ENCODE measurements around the gene FBXW9.
"Not testable (repeated sequence)": the region's sequence is repeated elsewhere in the genome, so short reads cannot be mapped to it uniquely, and the experiment has no call there.

FBXW9 gene

DNA sequence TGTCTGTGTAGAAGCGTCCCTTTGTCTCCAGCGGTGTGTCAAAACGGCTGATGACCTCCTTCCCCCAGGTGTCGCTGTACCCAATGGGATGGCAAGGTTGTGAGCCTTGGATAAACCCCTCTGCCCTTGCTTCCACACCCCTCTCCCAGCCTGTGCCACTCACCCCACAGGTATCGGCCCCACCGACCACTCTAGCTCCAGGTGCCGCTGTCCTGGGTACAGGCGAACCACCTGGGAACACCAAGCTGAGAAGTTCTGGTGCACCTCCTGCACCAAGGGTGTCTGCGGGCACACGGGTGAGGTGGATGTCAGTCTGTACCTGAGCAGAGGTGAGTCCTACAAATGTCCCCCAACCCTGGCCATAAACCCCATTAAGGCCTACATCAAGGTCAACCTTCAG is 46.5 kb downstream of the FBXW9 start:
- DNase-seq, result no peak

GRCh38 chr19:12648088-12648487 is 48.3 kb downstream of the FBXW9 start:
- DNase-seq, result no peak

DNA sequence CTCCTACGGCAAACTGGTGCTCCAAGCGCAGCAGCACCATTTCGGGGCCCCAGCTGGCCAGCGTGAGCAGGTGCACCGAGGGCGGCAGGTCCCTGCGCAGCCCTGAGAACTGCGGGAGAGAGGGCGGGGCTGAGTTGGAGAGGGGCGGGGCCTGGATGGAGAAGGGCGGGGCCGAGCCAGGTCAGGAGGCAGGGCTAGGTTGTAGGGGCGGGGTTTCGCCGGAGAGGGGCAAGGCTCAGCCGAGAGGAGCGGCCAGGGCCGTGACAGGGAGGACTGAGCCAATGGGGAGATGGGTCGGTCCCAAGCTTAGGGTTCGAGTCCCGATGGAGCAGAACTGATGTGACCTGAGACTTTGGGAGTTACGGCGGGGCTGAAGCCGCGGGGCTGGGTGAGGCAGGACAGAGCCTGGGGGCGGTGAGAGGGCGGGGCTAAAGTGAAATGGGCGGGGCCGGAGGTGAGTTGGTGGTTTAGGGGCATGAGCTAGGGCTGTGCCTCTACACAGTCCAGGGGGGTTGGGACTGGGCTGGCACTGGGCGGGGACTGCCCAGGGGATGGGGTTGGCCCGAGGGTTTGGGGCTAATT is 48.9 kb downstream of the FBXW9 start:
- no peak for DNase-seq

- no peak for DNase-seq
These were observed 49.4 kb downstream of the FBXW9 start for GRCh38 chr19:12647047-12647446.

DNA sequence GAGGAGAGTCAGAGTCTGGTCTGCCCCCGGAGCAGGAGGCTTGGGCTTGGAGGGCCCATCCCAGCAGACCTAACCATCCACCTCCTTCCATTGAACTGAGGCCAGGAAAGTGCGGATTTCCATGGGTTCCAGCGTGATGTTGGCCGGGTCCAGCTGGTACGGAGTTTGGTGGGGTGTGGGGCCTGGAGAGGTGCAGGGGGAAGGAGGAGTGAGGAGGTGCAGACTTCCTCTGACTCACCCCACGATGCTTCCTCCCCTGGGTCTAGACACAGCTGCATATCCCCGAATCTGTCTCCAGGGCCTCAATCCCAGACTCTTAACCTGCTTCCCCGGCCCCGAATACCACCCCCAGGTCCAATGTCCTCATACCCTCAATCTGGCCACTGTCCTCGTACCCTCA is 49.9 kb downstream of the FBXW9 start:
- no peak for DNase-seq

DNA sequence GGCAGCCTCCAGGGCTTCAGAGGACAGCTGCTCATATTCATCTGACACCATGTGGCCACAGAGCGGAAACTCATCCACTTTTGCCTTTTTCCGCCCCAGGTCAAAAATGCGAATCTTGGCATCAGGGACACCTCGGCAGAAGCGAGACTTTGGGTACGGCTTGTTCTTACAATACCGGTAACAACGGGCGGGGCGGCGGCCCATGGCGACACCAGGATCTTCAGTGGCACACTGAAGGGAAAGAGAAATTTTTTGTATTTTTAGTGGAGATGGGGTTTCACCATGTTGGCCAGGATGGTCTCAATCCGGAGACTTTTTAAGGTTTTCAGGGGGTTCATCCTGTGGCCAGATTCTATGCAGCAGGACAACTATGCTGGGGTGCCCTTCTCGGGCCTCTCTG is 52.7 kb downstream of the FBXW9 start:
- DNase-seq, result not testable (repeated sequence)

- DNase-seq, result no peak
These were observed 53.9 kb downstream of the FBXW9 start for GRCh38 chr19:12642506-12642905.

DNA sequence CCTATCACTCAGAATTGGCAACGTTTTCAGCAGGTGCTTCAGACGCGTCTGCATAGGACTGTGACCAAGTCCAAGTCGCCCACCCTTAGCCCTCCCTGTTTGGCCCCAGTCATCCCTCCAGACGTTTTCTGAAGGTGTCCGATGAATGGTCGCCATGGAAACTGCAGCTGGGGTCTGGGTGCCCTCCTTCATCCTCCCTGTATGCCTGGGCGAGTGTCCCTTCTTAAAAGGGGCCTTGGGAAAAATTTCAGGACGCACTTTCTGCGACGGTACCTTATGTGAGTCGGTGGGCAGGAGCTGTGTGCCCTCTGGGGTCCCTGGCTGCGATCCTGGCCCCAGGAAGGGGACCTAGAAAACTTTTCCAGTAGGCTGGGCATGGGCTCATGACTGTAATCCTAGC is 55.0 kb downstream of the FBXW9 start:
- no peak for DNase-seq

GRCh38 chr19:12639901-12640613 is 56.4 kb downstream of the FBXW9 start:
- DNase-seq, result peak; percentile 80

Measured in DMS79 (cell line).